H1 (cell line): ENCODE results near the gene ZNF595. TPM values are rescaled to one million over a fixed set of nuclear protein-coding genes. Genes with fewer than 3 reads are reported as not detected.

Experiments used
- CTCF ChIA-PET: fragments of 300-600 bp; sonication (Branson Sonifier 250); formaldehyde crosslinking; loops from one replicate; lab custom pipeline; 2021; ENCODE audit not compliant: partially characterized antibody; lab: Charles Lee
- POLR2A ChIA-PET: fragments of 300-600 bp; sonication (Branson Sonifier 250); formaldehyde crosslinking; loops from one replicate; lab custom pipeline; 2021; ENCODE audit warnings: inconsistent platforms; ENCODE audit not compliant: partially characterized antibody; lab: Charles Lee
- DNase-seq, 2 experiments: peaks; one replicate each; pipeline versions ENCODE4 v3.0.0 to v3.0.0-alpha.2; 2010 to 2022; ENCODE audit warnings: low spot score in 2 of 2, low read depth in 1 of 2, mixed read lengths in 1 of 2
- FAIRE-seq: peaks from 2 replicates; lab custom pipeline; 2011; peaks lifted over from hg19 to GRCh38; lab: Jason Lieb, UNC
- H2AFZ ChIP-seq: 2 replicates; pipeline ENCODE4 v1.8.1; 2012; ENCODE audit warnings: low read length, inconsistent platforms
- H2AK5ac ChIP-seq: 2 replicates; pipeline ENCODE4 v1.6.1; 2013; ENCODE audit warnings: low read depth, low read length
- H2BK120ac ChIP-seq: replicated peaks from 2 replicates; pipeline ENCODE3; 2013; ENCODE audit warnings: low read depth, low read length, inconsistent platforms
- H2BK12ac ChIP-seq: 2 replicates; pipeline ENCODE4 v1.6.1; 2013; ENCODE audit warnings: low read depth, low read length
- H2BK15ac ChIP-seq: 2 replicates; pipeline ENCODE4 v1.6.1; 2013; ENCODE audit warnings: low read length
- H2BK20ac ChIP-seq: 2 replicates; pipeline ENCODE4 v1.6.1; 2013; ENCODE audit warnings: low read length
- H2BK5ac ChIP-seq: 2 replicates; pipeline ENCODE4 v1.6.1; 2013; ENCODE audit warnings: low read depth, low read length
- H3K14ac ChIP-seq: 2 replicates; pipeline ENCODE4 v1.6.1; 2013; ENCODE audit warnings: inconsistent platforms; ENCODE audit not compliant: insufficient read length
- H3K18ac ChIP-seq: 2 replicates; pipeline ENCODE4 v1.6.1; 2013; ENCODE audit warnings: low read length; ENCODE audit errors: extremely low read depth
- H3K23ac ChIP-seq: 2 replicates; pipeline ENCODE4 v1.6.1; 2013; ENCODE audit warnings: inconsistent platforms; ENCODE audit not compliant: insufficient read length
- H3K23me2 ChIP-seq: 2 replicates; pipeline ENCODE4 v1.6.1; 2013; ENCODE audit warnings: low read depth, low read length
- H3K27ac ChIP-seq: 2 replicates; pipeline ENCODE4 v1.6.1; 2011; ENCODE audit warnings: low read depth, low read length, inconsistent platforms
- H3K27me3 ChIP-seq, 4 experiments: replicated peaks in 1 of 4; 1 replicate in 1 of 4; 2 replicates in 3 of 4; pipeline versions ENCODE4 v1.6.1 to v1.8.1; 2011 to 2013; ENCODE audit warnings: low read length in 3 of 4, mild to moderate bottlenecking in 3 of 4, inconsistent platforms in 2 of 4, mixed read lengths in 2 of 4, moderate library complexity in 1 of 4; ENCODE audit not compliant: control insufficient read depth in 3 of 4, insufficient read depth in 3 of 4; ENCODE audit errors: extremely low read depth in 1 of 4
- H3K36me3 ChIP-seq, 4 experiments: 2 replicates each; pipeline versions ENCODE4 v1.6.1 to v1.8.1; 2011 to 2013; ENCODE audit warnings: mild to moderate bottlenecking in 4 of 4, low read length in 3 of 4, moderate library complexity in 2 of 4, control low read depth in 1 of 4, inconsistent platforms in 1 of 4; ENCODE audit not compliant: insufficient read depth in 4 of 4, control insufficient read depth in 2 of 4
- H3K4ac ChIP-seq: replicated peaks from 2 replicates; pipeline ENCODE3; 2013; ENCODE audit warnings: low read length, low read depth, mixed read lengths, inconsistent platforms; ENCODE audit not compliant: insufficient read length
- H3K4me1 ChIP-seq, 4 experiments: replicated peaks in 1 of 4; 1 replicate in 1 of 4; 2 replicates in 3 of 4; pipeline versions ENCODE4 v1.6.1 to v1.8.1; 2011 to 2013; ENCODE audit warnings: low read length in 3 of 4, inconsistent platforms in 2 of 4, mixed read lengths in 1 of 4; ENCODE audit not compliant: insufficient read depth in 4 of 4, control insufficient read depth in 3 of 4
- H3K4me2 ChIP-seq, 2 experiments: 2 replicates each; pipeline versions ENCODE4 v1.6.1 to v1.8.1; 2011 to 2013; ENCODE audit warnings: low read depth in 2 of 2, low read length in 2 of 2, control low read depth in 1 of 2, inconsistent platforms in 1 of 2, mild to moderate bottlenecking in 1 of 2; ENCODE audit not compliant: insufficient read depth in 1 of 2
- H3K4me3 ChIP-seq, 4 experiments: fragments of 200-600, 300-600 bp in 1 of 4; sonication (generic), shearing (Covaris generic), sonication (Bioruptor Twin) in 1 of 4; 2 replicates each; pipeline versions ENCODE4 v1.5.1 to v1.8.1; 2011 to 2016; ENCODE audit warnings: low read length in 4 of 4, low read depth in 3 of 4, control low read depth in 2 of 4, inconsistent platforms in 2 of 4, mild to moderate bottlenecking in 2 of 4, mixed read lengths in 1 of 4, moderate library complexity in 1 of 4; ENCODE audit not compliant: insufficient read depth in 2 of 4; ENCODE audit errors: extremely low read depth in 1 of 4
- H3K56ac ChIP-seq: replicated peaks from 2 replicates; pipeline ENCODE3; 2013; ENCODE audit warnings: low read depth, mild to moderate bottlenecking, mixed read lengths, low read length, inconsistent platforms; ENCODE audit not compliant: insufficient read length
- H3K79me1 ChIP-seq: 2 replicates; pipeline ENCODE4 v1.6.1; 2013; ENCODE audit warnings: low read depth, low read length, control low read depth
- H3K79me2 ChIP-seq, 2 experiments: 2 replicates each; pipeline versions ENCODE4 v1.6.1 to v1.8.1; 2012 to 2013; ENCODE audit warnings: low read length in 2 of 2, mild to moderate bottlenecking in 2 of 2, inconsistent platforms in 1 of 2; ENCODE audit not compliant: insufficient read depth in 2 of 2, control insufficient read depth in 1 of 2
- H3K9ac ChIP-seq, 4 experiments: replicated peaks in 1 of 4; 1 replicate in 1 of 4; 2 replicates in 3 of 4; pipeline versions ENCODE4 v1.6.1 to v1.8.1; 2011 to 2013; ENCODE audit warnings: low read depth in 3 of 4, low read length in 3 of 4, control low read depth in 2 of 4, mild to moderate bottlenecking in 2 of 4, moderate library complexity in 2 of 4, inconsistent platforms in 1 of 4; ENCODE audit errors: extremely low read depth in 1 of 4
- H3K9me3 ChIP-seq, 2 experiments: 2 replicates each; pipeline versions ENCODE4 v1.6.1 to v1.8.1; 2012 to 2013; ENCODE audit warnings: mild to moderate bottlenecking in 2 of 2, moderate library complexity in 2 of 2, control low read depth in 1 of 2, inconsistent platforms in 1 of 2, low read depth in 1 of 2, low read length in 1 of 2, mixed read lengths in 1 of 2; ENCODE audit not compliant: insufficient read depth in 2 of 2
- H4K20me1 ChIP-seq, 2 experiments: replicated peaks in 1 of 2; 2 replicates each; pipeline versions ENCODE3 to v1.8.1; 2011 to 2013; ENCODE audit warnings: inconsistent platforms in 2 of 2, low read length in 2 of 2, mild to moderate bottlenecking in 1 of 2; ENCODE audit not compliant: insufficient read depth in 2 of 2, control insufficient read depth in 1 of 2
- H4K5ac ChIP-seq: 2 replicates; pipeline ENCODE4 v1.6.1; 2013; ENCODE audit warnings: low read length, low read depth, mixed read lengths, inconsistent platforms; ENCODE audit not compliant: insufficient read length
- H4K8ac ChIP-seq: 2 replicates; pipeline ENCODE4 v1.8.0; 2013; ENCODE audit warnings: mild to moderate bottlenecking, moderate library complexity, low read length, inconsistent platforms; ENCODE audit not compliant: insufficient read depth; ENCODE audit errors: extremely low read depth
- H4K91ac ChIP-seq: replicated peaks from 2 replicates; pipeline ENCODE3; 2013; ENCODE audit warnings: low read length, mixed read lengths, inconsistent platforms; ENCODE audit not compliant: insufficient read length
- EZH2 ChIP-seq: fragments of 200-600 bp; sonication (generic); IDR thresholded peaks from 2 replicates; pipeline ENCODE4 v1.7.1; 2012; ENCODE audit warnings: low read depth, mild to moderate bottlenecking, moderate library complexity, low read length, inconsistent platforms; ENCODE audit not compliant: severe bottlenecking
- MAFK ChIP-seq: IDR thresholded peaks from 2 replicates; pipeline ENCODE4 v1.6.1; 2012; ENCODE audit warnings: low read depth, mild to moderate bottlenecking, improper control_type of control experiment, low read length
- WGBS, 2 experiments: shearing (Covaris generic) in 1 of 2; methylation state at CpG; one replicate each; pipeline versions ENCODE4 v1.1.6 to v1.1.7; 2013 to 2015; ENCODE audit warnings: low lambda C conversion rate in 2 of 2, mixed read lengths in 2 of 2, inconsistent platforms in 1 of 2, low coverage in 1 of 2, missing lambda C conversion rate in 1 of 2; ENCODE audit not compliant: insufficient replicate concordance in 2 of 2, insufficient coverage in 1 of 2, insufficient read length in 1 of 2; ENCODE audit errors: extremely low coverage in 1 of 2, missing lambda C conversion rate in 1 of 2; 5-methylcytosine and 5-hydroxymethylcytosine counted together
- polyA plus RNA-seq, 7 experiments: library from polyadenylated mRNA; depleted of rRNA in 3 of 7; stranded (reverse) in 5 of 7; unstranded in 2 of 7; fragments of >200 nt in 5 of 7; fragments of 200-250 nt in 2 of 7; gene quantifications; 1 replicate in 5 of 7; 2 replicates in 1 of 7; 4 replicates in 1 of 7; pipeline versions ENCODE4 v1.2.1 to v1.2.3, GENCODE V29; 2011 to 2013; ENCODE audit warnings: missing spikeins in 2 of 7, mixed read lengths in 2 of 7
- total RNA-seq: library from RNA; stranded (reverse); fragmentation: NEBNext Ultra II Directional; extraction: Animal tissue kit (Norgen Biotek cat#: 25700); gene quantifications from 2 replicates; pipeline ENCODE4 v1.2.1, GENCODE V29; 2021

ZNF595 gene
- total and polyA plus RNA-seq, 2 of the 8 experiments (the other 6 are each of a cell fraction or from before 2014, with no cell fraction given) = 3.3 to 22.5 TPM

DNA sequence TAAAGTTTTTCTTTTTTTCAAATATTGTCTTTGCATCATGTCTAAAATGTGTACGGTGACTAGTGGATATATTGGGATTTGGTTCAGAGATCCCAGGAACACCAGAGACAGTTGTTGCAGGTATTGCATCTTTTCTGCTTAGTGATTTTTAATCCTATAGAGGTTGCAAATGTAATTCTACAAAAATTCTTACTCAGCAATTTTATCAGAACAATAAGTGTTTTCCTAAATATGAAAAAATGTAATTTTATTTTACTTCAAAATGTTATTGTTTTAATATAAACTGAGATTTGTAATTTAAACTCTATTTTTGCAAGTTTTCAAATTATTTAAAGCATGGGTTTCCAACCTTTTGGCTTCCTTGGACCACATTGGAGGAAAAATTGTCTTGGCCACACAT is 79.4 kb downstream of the ZNF595 start:
- no peak overlapping the region for H4K5ac ChIP-seq
- H3K23me2 ChIP-seq = no peaks in the 10 kb centered on the region
- no peak overlapping the region for H2BK20ac ChIP-seq
- no peak for FAIRE-seq
- H2BK5ac ChIP-seq = no peak overlapping the region
- no peak overlapping the region for H3K4ac ChIP-seq
- no peak overlapping the region for H4K8ac ChIP-seq
- H2BK120ac ChIP-seq = no peak overlapping the region
- CTCF ChIA-PET = interaction anchor here (1.2 kb wide), 1 partner anchor 8 kb away, joined by 3 read pairs; the partner anchor contains the start of gene ZNF718
- peaks cover 10 to 82% (median 38%) of the 10 kb centered on the region in 4 experiments for H3K36me3 ChIP-seq
- no peak overlapping the region for H3K9ac ChIP-seq
- H3K79me2 ChIP-seq = peaks cover 3 to 71% of the 10 kb centered on the region in 2 experiments
- H3K18ac ChIP-seq = no peak overlapping the region
- H3K4me3 ChIP-seq = no peak overlapping the region
- no peaks in the 10 kb centered on the region; a peak in 1 of 7 replicates for H3K4me1 ChIP-seq
- H3K27me3 ChIP-seq = no peaks in the 10 kb centered on the region
- no peak for DNase-seq
- H3K79me1 ChIP-seq = no peaks in the 10 kb centered on the region
- H3K27ac ChIP-seq = no peak overlapping the region
- H4K20me1 ChIP-seq = peaks cover 0 to 5% of the 10 kb centered on the region in 2 experiments
- H3K56ac ChIP-seq = no peak overlapping the region
- no peak overlapping the region for H3K4me2 ChIP-seq
- 90% methylated on average over 1 of the region's 1 CpG; no CpG with 5 or more reads in 1 of the 2 experiments for WGBS, 2 experiments
- 0 out of 4 replicates have a peak, but pooled peaks cover 0 to 5% of the 10 kb centered on the region in 2 experiments for H3K9me3 ChIP-seq
- H2AFZ ChIP-seq = no peak overlapping the region
- H3K14ac ChIP-seq = no peak overlapping the region
- POLR2A ChIA-PET = no interaction called here
- no peak overlapping the region for H2AK5ac ChIP-seq
- no peak overlapping the region for H2BK15ac ChIP-seq
- TF ChIP-seq MAFK (peak; percentile 18; the same call in 1 of the 2 replicates), EZH2 (no peak)
- no peak overlapping the region for H2BK12ac ChIP-seq
- H3K23ac ChIP-seq = no peak overlapping the region
- H4K91ac ChIP-seq = no peak overlapping the region

Other genes with a start within 250 kb of the ZNF595 start
- 19.4 and 19.5 TPM in 2 replicates for gene ZNF718, start 71.2 kb downstream of the ZNF595 start, total RNA-seq
- gene ZNF718, start 71.2 kb downstream of the ZNF595 start, polyA plus RNA-seq (2011; rRNA removed) = 3.3 and 4.6 TPM in 2 replicates